ENCODE results near the gene AP2A2. TPM values are rescaled to one million over a fixed set of nuclear protein-coding genes. Genes with fewer than 3 reads are reported as not detected.

AP2A2 gene
- total RNA-seq, 1 experiment from 2014 or later, result 55.5 TPM

GRCh38 chr11:1034456-1035295, 109.0 kb downstream of the AP2A2 start:
- no TSS peak for BruUV-seq (replicated peaks)
- Histone ChIP-seq H3K27ac (ENCODE audit: low read depth, low read length) (no peak overlapping the region), H2AFZ (ENCODE audit: low read depth, low read length, poor library complexity, severe bottlenecking) (no peak overlapping the region), H3K4me2 (ENCODE audit: low read length) (no peak overlapping the region), H3K9me3 (ENCODE audit: control insufficient read depth in 1 of 2, insufficient read depth in 1 of 2, low read depth in 1 of 2, low read length in 2 of 2) (no peaks in the 10 kb centered on the region; a peak in 1 of 4 replicates), H3K36me3 (ENCODE audit: control insufficient read depth in 1 of 2, insufficient read depth in 2 of 2, low read length in 2 of 2) (no peaks in the 10 kb centered on the region), H3K27me3 (ENCODE audit: insufficient read depth, low read length) (no peaks in the 10 kb centered on the region), H3K4me1 (ENCODE audit: control insufficient read depth in 1 of 2, insufficient read depth in 2 of 2, low read length in 2 of 2) (no peaks in the 10 kb centered on the region), H4K20me1 (ENCODE audit: insufficient read depth) (no peaks in the 10 kb centered on the region), H3K9ac (ENCODE audit: low read length) (no peak overlapping the region), H3K9me2 (ENCODE audit: insufficient read depth) (no peaks in the 10 kb centered on the region), H3K4me3 (replicated peaks in 1 of 2; ENCODE audit: low read depth in 1 of 2, low read length in 2 of 2) (no peak overlapping the region), H3K79me2 (ENCODE audit: insufficient read depth, low read length) (no peaks in the 10 kb centered on the region)
- DNase-seq (ENCODE audit: low read depth, low spot score) (no peak), ATAC-seq (no peak)
- POLR2A ChIA-PET, result no interaction called here
- CTCF ChIA-PET, result no interaction called here
- intact Hi-C loops (cut with micrococcal nuclease), result no loop called here
- RAD21 ChIA-PET (ENCODE audit: low non-redundant PET in 1 of 2, low total read pairs in 2 of 2, uncharacterized antibody in 2 of 2, unreplicated experiment in 2 of 2), result no interaction called here
- no peak for TF ChIP-seq SIN3A (IDR thresholded peaks at IDR 0.05; ENCODE audit: low read depth)
- no peak for TF ChIP-seq ZNF274 (IDR thresholded peaks at IDR 0.05; ENCODE audit: low read depth, low read length)
- no peak for TF ChIP-seq EZH2phosphoT487 (IDR thresholded peaks at IDR 0.05; ENCODE audit: borderline replicate concordance)

GRCh38 chr11:1035577-1036283, 110.1 kb downstream of the AP2A2 start:
- BruUV-seq (replicated peaks), result no TSS peak
- Histone ChIP-seq H3K4me3 (replicated peaks in 1 of 2; ENCODE audit: low read depth in 1 of 2, low read length in 2 of 2) (no peak overlapping the region), H3K4me2 (ENCODE audit: low read length) (no peak overlapping the region), H3K9me3 (ENCODE audit: control insufficient read depth in 1 of 2, insufficient read depth in 1 of 2, low read depth in 1 of 2, low read length in 2 of 2) (no peaks in the 10 kb centered on the region; a peak in 1 of 4 replicates), H3K9ac (ENCODE audit: low read length) (no peak overlapping the region), H4K20me1 (ENCODE audit: insufficient read depth) (no peaks in the 10 kb centered on the region), H3K27me3 (ENCODE audit: insufficient read depth, low read length) (no peaks in the 10 kb centered on the region), H3K36me3 (ENCODE audit: control insufficient read depth in 1 of 2, insufficient read depth in 2 of 2, low read length in 2 of 2) (no peaks in the 10 kb centered on the region), H3K79me2 (ENCODE audit: insufficient read depth, low read length) (no peaks in the 10 kb centered on the region), H2AFZ (ENCODE audit: low read depth, low read length, poor library complexity, severe bottlenecking) (no peak overlapping the region), H3K9me2 (ENCODE audit: insufficient read depth) (no peaks in the 10 kb centered on the region), H3K27ac (ENCODE audit: low read depth, low read length) (no peak overlapping the region), H3K4me1 (ENCODE audit: control insufficient read depth in 1 of 2, insufficient read depth in 2 of 2, low read length in 2 of 2) (no peaks in the 10 kb centered on the region)
- CTCF ChIA-PET, result no interaction called here
- ATAC-seq (no peak), DNase-seq (ENCODE audit: low read depth, low spot score) (no peak)
- TF ChIP-seq SP1 (IDR thresholded peaks at IDR 0.05; ENCODE audit: low read depth) (no peak), POLR2AphosphoS5 (IDR thresholded peaks at IDR 0.05; ENCODE audit: low read depth, low read length) (no peak), EZH2 (IDR thresholded peaks at IDR 0.05) (no peak), CTCF (IDR thresholded peaks at IDR 0.05 in 2 of 3, conservative IDR thresholded peaks at IDR 0.05 in 1 of 3; ENCODE audit: borderline replicate concordance in 1 of 3, insufficient read depth in 1 of 3, low read depth in 2 of 3, low read length in 2 of 3) (no peak), MAX (IDR thresholded peaks at IDR 0.05) (no peak), YY1 (IDR thresholded peaks at IDR 0.05; ENCODE audit: extremely low read depth, insufficient replicate concordance, low read depth, low read length) (no peak), ZBTB33 (IDR thresholded peaks at IDR 0.05; ENCODE audit: extremely low read depth, insufficient replicate concordance, low read length) (no peak), SIN3A (IDR thresholded peaks at IDR 0.05; ENCODE audit: low read depth) (no peak)
- intact Hi-C loops (cut with micrococcal nuclease), result no loop called here
- POLR2A ChIA-PET, result no interaction called here
- RAD21 ChIA-PET (ENCODE audit: low non-redundant PET in 1 of 2, low total read pairs in 2 of 2, uncharacterized antibody in 2 of 2, unreplicated experiment in 2 of 2), result no interaction called here
